DLD1 (cell line): ENCODE results near the gene GNA12.

ENCODE experiments used
- in situ Hi-C: cut with HindIII; loops from 2 replicates; pipeline ENCODE4 v1.10.0; 2017; ENCODE audit warnings: low sequenced_read_pairs

Gene GNA12

DNA sequence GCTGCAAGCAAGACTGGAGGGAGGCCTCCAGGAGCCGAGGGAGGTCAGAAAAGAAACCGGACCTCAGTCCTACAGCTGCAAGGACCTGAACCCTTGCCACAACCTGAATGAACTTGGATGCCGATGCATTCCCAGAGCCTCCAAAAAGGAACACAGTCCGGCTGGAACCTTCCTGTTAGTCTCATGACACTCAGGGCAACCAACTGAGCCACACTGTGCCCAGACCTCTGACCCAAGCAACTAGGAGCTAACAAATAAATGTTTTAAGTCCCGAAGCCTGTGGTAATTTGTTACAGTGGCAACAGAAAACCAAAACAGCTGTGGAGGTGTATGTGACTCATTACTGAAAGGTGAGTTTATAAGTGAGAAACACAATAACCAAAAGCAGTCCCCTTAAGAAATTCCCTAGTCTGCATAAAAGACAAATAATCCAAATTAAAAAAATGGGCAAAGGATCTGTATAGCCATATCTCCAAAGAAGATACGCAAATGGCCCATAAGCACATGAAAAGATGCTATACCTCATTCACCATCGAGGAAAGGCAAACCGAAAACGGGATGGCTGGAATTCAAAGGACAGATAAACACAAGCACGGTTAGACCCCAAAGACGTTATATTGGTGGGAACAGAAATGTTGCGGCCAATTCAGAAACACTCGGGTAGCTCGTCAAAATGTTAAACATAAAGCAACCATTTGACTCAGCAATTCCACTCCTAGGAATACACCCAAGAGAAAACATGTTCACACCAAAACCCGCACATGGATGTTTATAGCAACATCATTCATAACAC lies 24.8 kb downstream of the GNA12 start:
- in situ Hi-C loops: no loop called here

DNA sequence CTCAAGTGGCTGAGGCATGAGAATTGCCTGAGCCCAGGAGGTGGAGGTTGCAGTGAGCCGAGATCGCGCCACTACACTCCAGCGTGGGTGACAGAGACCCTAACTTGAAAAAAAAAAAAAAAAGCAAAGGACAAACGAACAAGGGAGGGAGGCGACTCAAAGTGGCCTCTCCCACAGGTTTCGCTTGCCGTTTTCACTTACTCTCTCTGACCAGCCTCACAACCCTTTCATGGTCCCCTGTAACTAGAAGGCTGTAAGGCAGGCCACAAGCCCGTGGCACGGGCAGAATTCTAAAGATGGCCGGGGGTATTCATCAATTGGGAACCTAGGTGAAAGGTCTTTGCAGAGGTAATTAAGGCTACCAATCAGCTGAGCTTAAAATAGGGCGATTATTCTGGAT lies 25.5 kb downstream of the GNA12 start:
- in situ Hi-C loops: no loop called here

DNA sequence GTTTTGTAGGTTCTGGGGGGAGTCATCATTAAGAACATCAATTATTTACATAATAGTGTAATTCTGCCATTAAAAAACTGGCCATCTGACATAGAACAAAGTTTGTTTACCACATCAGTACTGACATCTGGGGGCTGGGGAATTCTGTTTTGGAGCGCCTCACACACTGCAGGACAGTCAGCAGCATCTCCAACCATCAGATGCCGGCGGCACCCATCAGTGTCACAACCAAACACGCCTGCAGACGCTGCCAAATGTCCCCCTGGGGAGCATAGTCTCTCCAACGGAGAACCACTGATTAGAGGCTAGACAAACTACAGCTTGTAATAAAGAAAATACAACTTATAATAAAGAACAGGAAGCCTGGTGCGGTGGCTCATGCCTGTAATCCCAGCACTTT lies 26.0 kb downstream of the GNA12 start:
- in situ Hi-C loops: no loop called here

- in situ Hi-C loops: no loop called here
Measured at GRCh38 chr7:2817456-2817855, 26.7 kb downstream of the GNA12 start.

- in situ Hi-C loops: no loop called here
Measured at GRCh38 chr7:2815875-2816245, 28.2 kb downstream of the GNA12 start.

DNA sequence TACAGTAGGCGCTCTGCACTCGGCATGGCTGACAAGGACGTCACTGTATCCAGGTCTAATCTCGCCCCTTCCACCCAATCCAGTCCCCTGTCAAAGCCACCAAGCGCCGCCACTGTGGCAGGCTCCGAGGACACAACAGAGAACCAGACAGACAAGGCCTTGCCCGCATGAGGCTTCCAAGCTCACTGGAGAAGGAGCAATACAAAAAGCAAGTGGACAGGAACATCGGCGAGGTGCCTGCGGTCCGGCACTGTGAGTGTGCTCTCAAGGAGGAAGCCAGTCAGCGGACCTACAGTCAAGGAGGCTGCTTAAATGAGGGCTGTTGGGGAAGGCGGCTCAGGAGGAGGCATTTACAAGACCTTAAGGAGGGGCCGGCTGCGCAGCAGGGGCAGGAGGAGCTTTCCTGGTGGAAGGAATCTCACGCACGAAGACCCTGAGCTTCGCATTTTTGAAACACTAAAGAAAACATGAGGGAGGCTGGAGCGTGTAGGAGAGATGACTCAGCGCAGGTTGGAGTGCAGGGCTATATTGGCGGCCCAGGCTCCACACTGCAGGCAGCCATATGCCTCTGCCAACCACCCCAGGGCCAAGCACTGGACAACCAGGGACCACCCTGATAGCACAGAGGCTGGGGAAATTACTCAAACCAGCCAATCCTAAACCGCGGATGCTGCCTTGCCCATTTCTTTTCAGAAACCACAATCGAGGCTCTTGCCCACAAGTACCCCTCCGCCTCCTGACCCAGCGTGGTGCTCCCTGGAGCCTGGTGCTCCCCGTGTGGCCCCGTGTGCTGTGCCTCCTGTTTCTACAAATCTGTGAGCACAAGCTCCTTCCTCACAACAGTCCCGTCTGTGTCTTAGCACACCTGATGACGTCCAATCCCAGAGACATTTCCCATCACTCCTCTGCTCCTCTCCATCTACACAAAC lies 28.9 kb downstream of the GNA12 start:
- in situ Hi-C loops: no loop called here

DNA sequence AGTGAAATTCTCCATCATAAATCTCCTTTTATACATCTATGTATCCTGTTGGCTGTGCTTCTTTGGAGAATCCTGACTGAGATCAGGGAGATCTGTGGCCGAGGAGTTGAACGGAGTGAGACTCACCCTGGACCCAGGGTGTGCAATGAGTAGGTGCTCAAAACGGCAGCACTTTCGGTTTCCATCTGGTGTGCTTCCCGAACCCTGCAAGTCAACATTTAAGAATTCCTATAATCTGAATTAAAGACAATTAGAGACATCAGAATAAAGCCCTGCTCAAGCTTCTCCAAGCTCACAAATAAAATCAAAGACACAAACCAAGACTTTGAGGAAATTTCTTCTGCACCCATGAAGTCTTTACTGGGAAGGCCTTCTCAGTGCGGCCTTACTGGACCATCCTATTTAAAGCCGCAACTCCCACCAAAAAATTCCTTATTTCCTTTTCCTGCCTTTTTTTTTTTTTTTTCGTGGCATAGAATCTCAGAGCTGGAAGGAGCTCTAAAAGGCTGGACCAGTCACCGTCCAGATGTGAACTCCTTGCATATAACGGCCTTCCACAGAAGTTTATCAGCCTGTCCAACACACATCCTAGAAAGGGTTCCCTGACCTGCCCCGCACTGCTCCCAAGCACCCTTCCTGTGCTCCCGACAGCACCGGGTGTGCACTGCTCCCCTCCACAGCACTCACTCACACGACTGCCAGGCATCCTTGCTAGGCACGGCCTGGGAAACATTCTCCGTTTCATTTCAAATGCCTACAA lies 29.7 kb downstream of the GNA12 start:
- in situ Hi-C loops: no loop called here

DNA sequence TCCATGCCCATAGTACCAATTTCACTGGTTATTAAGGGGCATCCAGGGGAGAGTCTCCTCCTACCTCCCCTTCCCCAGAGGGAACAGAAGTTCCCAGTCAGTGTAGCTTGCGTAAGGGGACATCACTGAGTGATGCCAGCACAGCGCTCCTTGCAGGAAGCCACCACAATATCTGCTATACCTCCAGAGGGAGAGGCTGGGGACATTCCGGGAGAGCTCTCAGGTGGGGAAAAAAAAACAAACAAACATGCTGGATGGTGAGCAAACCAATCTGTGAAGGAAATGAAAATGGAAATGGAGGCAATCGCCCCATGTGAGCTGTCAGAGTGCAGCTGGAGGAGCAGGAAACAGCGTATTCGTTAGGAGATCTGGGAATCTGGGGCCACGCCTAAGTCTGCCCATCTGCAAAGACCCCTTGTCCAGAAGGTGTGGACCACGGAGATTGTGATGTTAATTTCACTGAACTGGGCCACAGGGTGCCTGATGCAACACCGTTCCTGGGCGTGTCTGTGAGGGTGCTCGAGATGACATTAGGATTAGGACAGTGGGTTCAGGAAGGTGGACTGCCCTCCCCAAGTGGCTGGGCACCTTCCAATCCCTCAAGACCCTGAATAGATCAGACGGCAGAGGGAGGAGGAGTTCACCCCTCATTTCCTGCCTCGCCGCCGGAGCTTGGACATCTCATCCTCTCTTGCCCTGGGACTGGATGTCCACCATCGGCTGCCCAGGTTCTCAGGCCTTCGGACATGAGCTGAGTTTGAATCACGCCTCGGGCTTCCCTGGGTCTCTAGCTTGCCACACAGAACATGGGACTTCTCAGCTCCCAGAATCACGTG lies 30.5 kb downstream of the GNA12 start:
- in situ Hi-C loops: no loop called here

DNA sequence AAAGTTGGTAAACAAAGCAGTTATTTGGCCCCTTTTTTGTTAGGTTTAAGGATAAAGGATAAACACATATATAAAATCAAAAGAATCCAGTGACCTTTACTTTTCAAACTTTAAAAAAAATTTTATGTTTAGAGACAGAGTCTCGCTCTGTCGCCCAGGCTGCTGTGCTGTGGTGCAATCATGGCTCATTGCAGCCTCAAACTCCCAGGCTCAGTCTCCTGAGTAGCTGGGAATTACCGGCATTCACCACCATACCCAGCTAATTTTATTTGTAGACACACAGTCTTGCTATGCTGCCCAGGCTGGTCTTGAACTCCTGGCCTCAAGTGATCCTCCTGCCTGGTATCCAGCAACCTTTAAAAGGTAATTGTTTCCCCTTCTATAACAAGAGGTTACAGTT lies 31.3 kb downstream of the GNA12 start:
- in situ Hi-C loops: no loop called here

DNA sequence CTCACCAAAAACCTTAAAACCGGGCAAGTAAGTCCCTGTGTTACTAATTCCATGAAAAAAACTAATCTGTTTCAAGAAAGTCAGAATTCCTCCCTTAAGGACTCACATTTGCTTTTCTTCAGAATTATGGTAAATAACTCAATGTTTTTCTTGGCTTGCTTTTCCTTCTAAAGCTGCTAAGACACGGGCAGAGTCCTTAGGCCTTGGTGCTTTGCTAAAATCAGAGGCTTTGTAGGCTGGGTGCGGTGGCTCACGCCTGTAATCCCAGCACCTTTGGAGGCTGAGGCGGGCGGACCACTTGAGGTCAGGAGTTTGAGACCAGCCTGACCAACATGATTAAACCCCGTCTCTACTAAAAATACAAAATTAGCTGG lies 32.0 kb downstream of the GNA12 start:
- in situ Hi-C loops: no loop called here

GRCh38 chr7:2811476-2812113 lies 32.5 kb downstream of the GNA12 start:
- in situ Hi-C loops: no loop called here

- in situ Hi-C loops: no loop called here
Measured at GRCh38 chr7:2810682-2811415, 33.3 kb downstream of the GNA12 start.

DNA sequence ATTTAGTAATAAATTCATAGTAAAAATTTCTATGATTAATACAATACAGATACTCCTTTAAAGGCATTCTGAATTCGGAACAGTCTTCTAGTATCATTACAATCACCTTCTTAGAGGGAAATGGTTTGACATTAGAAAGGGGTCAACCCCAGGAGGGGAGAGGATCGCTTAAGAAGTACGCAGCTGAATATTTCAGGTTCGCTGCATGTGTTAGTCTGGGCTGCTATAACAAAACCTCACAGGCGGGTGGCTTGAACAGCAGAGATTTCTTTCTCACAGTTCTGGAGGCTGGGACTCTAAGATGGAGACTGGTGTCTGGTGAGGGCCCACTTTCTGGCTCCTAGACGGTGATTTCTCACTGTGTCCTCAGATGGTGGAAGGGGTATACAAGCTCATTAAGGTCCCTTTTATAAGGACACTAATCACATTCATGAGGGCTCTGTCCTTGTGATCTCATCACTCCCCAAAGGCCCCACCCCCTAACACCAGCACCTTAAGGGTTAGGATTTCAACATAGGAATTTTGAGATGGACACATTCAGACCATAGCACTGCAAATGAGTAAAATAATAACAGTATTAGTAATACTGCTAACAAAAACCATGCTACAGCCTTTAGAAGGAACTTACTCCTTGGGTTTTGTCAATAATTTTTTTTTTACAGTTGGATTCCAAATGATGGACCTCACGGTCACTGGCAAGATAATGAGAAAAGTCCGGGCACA lies 34.0 kb downstream of the GNA12 start:
- in situ Hi-C loops: no loop called here

DNA sequence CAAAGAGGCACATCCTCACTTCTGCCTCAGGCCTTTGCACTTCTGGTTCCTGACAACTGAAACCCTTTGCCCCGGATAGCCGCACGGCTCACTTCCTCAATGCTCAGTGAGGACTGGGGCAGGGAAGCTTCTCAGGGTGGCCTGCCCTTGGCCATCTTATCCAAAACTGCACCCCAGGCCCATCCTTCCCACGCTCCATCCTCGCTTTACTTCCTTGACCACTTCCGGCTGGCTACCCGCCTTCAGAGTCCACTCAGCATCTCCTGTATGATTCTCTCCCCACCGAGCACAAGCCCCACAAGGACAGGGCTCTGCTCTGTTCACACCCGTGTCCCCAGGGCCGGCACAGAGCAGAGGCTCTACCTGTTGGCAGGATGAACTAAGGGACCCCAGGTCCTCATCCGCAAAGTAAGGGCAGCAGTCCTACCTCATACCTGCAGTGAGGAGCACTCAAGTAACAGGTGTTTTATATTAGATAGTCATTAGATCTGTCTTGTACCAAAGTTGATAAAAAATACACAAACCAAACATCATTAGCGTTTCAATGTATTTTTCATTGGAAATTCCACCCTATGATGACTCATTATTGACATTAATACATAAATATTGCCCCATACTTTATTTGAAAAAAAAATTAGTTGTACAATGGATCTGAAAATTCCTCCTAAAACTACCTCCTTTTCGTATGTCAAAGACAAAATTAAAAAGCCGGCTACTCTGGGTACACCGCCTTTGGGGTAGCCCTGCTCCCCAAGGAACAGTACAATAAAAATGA lies 35.0 kb downstream of the GNA12 start:
- in situ Hi-C loops: no loop called here

DNA sequence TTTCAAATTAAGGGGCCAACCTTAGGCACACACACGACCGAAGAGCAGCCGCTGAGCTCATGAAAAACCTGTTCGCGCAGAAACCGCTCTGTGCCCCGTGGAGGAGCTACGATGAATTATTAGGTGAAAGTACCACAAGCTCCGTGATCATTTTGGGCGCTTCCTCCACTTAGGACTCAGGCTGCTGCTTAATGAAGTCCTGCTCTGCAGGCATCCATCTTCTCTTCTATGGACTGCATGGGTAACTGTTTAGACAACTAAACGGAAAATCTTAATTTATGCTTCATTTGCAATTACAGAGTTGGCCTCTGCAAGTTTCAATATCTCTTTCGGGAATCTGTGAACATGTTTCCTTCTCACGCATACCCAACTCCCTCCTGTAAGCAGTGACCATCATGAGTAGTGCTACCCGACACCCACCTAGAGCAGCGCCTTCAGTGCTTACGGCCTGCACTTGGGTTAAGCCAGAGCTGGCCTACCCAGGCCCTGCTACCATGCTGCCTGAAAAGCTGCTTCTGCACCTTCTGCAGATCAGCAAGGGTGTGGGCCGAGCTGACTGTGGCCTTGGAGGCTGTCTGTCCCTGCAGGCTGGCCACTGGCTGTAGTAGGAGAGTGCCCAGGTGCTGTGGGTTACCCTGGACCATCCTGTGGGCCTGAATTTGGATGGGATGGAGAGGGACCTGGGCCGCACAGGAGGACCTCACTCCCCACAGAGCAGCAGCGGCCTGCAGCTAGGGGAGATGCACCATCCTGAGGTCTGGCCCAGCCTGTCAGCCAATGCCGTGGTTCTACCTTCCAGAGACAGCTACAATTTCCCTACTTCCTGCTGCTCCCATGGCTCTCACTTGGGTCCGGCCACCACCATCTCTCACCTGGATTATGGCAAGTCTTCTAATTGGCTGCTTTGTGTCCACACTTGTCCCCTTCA lies 36.0 kb downstream of the GNA12 start:
- in situ Hi-C loops: no loop called here

GRCh38 chr7:2807460-2807844 lies 36.7 kb downstream of the GNA12 start:
- in situ Hi-C loops: no loop called here

- in situ Hi-C loops: no loop called here
Measured at GRCh38 chr7:2806571-2806970, 37.5 kb downstream of the GNA12 start.
